Fibroblast of lung (primary cell): ENCODE data around the gene LAX1. TPM values are rescaled to one million over a fixed set of nuclear protein-coding genes. Genes with fewer than 3 reads are reported as not detected.

Experiments
- DNase-seq, 2 donors: peaks; one replicate each; pipeline versions ENCODE4 v3.0.0 to v3.0.0-alpha.2; 2010; ENCODE audit warnings: low read depth in 2 of 2
- H2AFZ ChIP-seq: 2 replicates; pipeline ENCODE4 v1.5.1; 2012; ENCODE audit warnings: low read length, control low read depth, inconsistent platforms
- H3K27ac ChIP-seq: 2 replicates; pipeline ENCODE4 v1.5.1; 2011; ENCODE audit warnings: low read length, control low read depth; ENCODE audit not compliant: insufficient read depth
- H3K27me3 ChIP-seq: 2 replicates; pipeline ENCODE4 v1.5.1; 2011; ENCODE audit warnings: mild to moderate bottlenecking, low read length; ENCODE audit not compliant: control insufficient read depth, insufficient read depth
- H3K36me3 ChIP-seq: 2 replicates; pipeline ENCODE4 v1.5.1; 2011; ENCODE audit warnings: low read length; ENCODE audit not compliant: control insufficient read depth, insufficient read depth
- H3K4me1 ChIP-seq: 2 replicates; pipeline ENCODE4 v1.5.1; 2011; ENCODE audit warnings: low read length; ENCODE audit not compliant: control insufficient read depth, insufficient read depth; ENCODE audit errors: extremely low read depth
- H3K4me2 ChIP-seq: 2 replicates; pipeline ENCODE4 v1.5.1; 2011; ENCODE audit warnings: low read length, control low read depth; ENCODE audit not compliant: insufficient read depth; ENCODE audit errors: extremely low read depth
- H3K4me3 ChIP-seq, 4 experiments: fragments of 200-600 bp in 1 of 4; sonication (generic) in 1 of 4; replicated peaks in 1 of 4; 2 replicates each; pipeline ENCODE4 v1.5.1; 2011 to 2016; ENCODE audit warnings: low read length in 4 of 4, low read depth in 3 of 4, mild to moderate bottlenecking in 3 of 4, control low read depth in 2 of 4, inconsistent platforms in 1 of 4, mixed read lengths in 1 of 4; ENCODE audit not compliant: insufficient read depth in 1 of 4; ENCODE audit errors: control extremely low read depth in 1 of 4
- H3K79me2 ChIP-seq: 2 replicates; pipeline ENCODE4 v1.5.1; 2012; ENCODE audit warnings: mild to moderate bottlenecking, low read length, inconsistent platforms; ENCODE audit not compliant: control insufficient read depth, insufficient read depth
- H3K9ac ChIP-seq: 2 replicates; pipeline ENCODE4 v1.5.1; 2011; ENCODE audit warnings: mild to moderate bottlenecking, low read length, control low read depth; ENCODE audit not compliant: insufficient read depth
- H3K9me3 ChIP-seq: 2 replicates; pipeline ENCODE4 v1.5.1; 2012; ENCODE audit warnings: low read depth, low read length; ENCODE audit not compliant: control insufficient read depth, insufficient read depth
- H4K20me1 ChIP-seq: 2 replicates; pipeline ENCODE4 v1.5.1; 2011; ENCODE audit warnings: low read length; ENCODE audit not compliant: control insufficient read depth, insufficient read depth; ENCODE audit errors: extremely low read depth
- EZH2 ChIP-seq: IDR thresholded peaks from 2 replicates; pipeline ENCODE4 v1.5.1; 2012; ENCODE audit warnings: low read length, control low read depth, mild to moderate bottlenecking; ENCODE audit errors: missing control alignments
- polyA plus RNA-seq, 2 donors: library from polyadenylated mRNA; depleted of rRNA in 1 of 2; stranded (reverse) in 1 of 2; unstranded in 1 of 2; fragments of >200 nt; gene quantifications; 2 replicates each; pipeline ENCODE4 v1.2.1, GENCODE V29; 2011 to 2012; ENCODE audit warnings: missing spikeins in 1 of 2
- total RNA-seq: library from RNA; depleted of rRNA; stranded (reverse); fragments of >200 nt; gene quantifications from 2 replicates; pipeline ENCODE4 v1.2.1, GENCODE V29; 2014
- TF ChIP-seq, protein P1 (sequence below), 2 donors: IDR thresholded peaks in 1 of 2; conservative IDR thresholded peaks in 1 of 2; 1 replicate in 1 of 2; 2 replicates in 1 of 2; pipeline ENCODE4 v1.5.1; 2011 to 2012; ENCODE audit warnings: low read length in 2 of 2, control low read depth in 1 of 2, inconsistent platforms in 1 of 2, low read depth in 1 of 2, mild to moderate bottlenecking in 1 of 2

The LAX1 gene
- total and polyA plus RNA-seq, 2 donors (not counting 1 experiment from before 2014, with no cell fraction given) = 0.02 TPM; not detected in 1

DNA sequence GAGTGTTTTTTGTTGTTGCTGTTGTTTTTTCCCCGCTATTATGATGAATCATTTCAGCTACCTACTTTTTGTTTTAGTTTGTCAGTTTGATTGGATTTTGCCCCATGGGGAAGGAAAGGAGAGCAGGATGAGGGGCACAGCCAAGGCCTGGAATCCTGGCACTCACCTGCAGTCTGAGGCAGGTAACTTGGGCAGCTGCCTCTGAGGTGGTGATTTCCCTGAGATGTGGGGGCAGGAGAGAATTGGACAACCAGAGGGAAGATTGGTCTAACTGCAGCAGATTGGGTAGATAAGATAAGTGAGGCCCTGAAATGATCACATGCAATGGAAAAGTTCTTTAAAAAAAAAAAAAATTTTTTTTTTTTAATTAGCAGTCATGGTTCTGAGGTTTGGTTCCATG lies 1.5 kb upstream of the LAX1 start:
- H3K9me3 ChIP-seq = no peaks in the 10 kb centered on the region
- H3K9ac ChIP-seq = no peak overlapping the region
- H2AFZ ChIP-seq = no peak overlapping the region
- H4K20me1 ChIP-seq = no peaks in the 10 kb centered on the region
- DNase-seq = no peak
- H3K79me2 ChIP-seq = no peaks in the 10 kb centered on the region
- H3K4me2 ChIP-seq = no peak overlapping the region
- H3K36me3 ChIP-seq = no peaks in the 10 kb centered on the region
- no peaks in the 10 kb centered on the region for H3K4me1 ChIP-seq
- H3K4me3 ChIP-seq = no peak overlapping the region
- no peak for TF ChIP-seq EZH2
- TF ChIP-seq, protein P1, sequence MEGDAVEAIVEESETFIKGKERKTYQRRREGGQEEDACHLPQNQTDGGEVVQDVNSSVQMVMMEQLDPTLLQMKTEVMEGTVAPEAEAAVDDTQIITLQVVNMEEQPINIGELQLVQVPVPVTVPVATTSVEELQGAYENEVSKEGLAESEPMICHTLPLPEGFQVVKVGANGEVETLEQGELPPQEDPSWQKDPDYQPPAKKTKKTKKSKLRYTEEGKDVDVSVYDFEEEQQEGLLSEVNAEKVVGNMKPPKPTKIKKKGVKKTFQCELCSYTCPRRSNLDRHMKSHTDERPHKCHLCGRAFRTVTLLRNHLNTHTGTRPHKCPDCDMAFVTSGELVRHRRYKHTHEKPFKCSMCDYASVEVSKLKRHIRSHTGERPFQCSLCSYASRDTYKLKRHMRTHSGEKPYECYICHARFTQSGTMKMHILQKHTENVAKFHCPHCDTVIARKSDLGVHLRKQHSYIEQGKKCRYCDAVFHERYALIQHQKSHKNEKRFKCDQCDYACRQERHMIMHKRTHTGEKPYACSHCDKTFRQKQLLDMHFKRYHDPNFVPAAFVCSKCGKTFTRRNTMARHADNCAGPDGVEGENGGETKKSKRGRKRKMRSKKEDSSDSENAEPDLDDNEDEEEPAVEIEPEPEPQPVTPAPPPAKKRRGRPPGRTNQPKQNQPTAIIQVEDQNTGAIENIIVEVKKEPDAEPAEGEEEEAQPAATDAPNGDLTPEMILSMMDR (conservative IDR thresholded peaks at IDR 0.05 in 1 of 2, IDR thresholded peaks at IDR 0.05 in 1 of 2; ENCODE audit: low read depth in 1 of 2, low read length in 2 of 2) = no peak
- no peak overlapping the region for H3K27ac ChIP-seq
- H3K27me3 ChIP-seq = peaks cover 3% of the 10 kb centered on the region

DNA sequence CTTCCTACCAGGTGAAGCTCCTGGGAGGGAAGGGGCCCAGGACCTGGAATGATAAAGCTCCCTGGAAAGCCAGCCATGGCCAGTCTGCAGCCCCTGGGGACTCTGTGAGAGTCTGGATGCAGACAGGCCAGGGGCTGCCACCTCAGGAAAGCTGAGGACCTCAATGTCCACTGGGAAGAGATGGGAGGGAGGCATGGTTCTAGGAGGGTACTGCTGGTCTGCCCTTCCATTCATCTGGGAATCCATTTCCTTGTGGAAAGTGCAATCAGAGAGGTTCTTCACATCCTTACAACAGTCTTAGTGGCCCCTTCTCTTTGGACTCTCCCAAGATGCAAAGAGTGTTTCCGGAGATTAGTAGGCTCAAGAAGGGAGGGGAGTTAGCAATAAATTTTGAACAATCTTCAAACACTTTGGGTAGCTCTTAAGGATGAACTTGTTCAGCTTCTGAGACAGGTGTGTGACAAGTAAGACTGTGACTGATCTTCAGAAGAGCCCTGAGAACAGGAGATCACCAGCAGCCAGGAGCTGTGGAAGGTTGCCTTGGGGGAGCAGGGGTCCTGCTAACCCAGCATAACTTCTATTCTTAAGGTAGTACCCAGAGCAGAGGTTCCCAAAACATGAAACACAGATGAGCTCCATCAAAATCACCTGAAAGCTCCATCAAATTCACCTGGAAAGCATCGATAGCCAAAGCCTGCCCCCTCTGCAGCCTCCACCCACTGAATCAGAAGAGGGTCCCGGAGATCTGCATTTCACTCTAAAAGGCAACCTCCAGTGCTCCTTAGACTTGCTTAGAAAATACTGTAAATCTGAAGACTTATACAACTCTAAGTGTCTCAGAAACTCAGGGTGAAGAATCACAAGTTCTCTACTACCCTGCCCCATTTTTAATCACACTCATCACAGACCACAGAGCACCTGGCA lies 616 bp upstream of the LAX1 start:
- Histone ChIP-seq H3K4me3 (no peak overlapping the region), H3K4me2 (no peak overlapping the region), H2AFZ (no peak overlapping the region), H3K27ac (no peak overlapping the region), H3K4me1 (no peaks in the 10 kb centered on the region), H3K79me2 (no peaks in the 10 kb centered on the region), H3K27me3 (peaks cover 3% of the 10 kb centered on the region), H3K9ac (no peak overlapping the region), H4K20me1 (no peaks in the 10 kb centered on the region), H3K36me3 (no peaks in the 10 kb centered on the region), H3K9me3 (no peaks in the 10 kb centered on the region)
- DNase-seq = no peak
- no peak for TF ChIP-seq EZH2
- TF ChIP-seq, protein P1 (conservative IDR thresholded peaks at IDR 0.05 in 1 of 2, IDR thresholded peaks at IDR 0.05 in 1 of 2; ENCODE audit: low read depth in 1 of 2, low read length in 2 of 2) = no peak

DNA sequence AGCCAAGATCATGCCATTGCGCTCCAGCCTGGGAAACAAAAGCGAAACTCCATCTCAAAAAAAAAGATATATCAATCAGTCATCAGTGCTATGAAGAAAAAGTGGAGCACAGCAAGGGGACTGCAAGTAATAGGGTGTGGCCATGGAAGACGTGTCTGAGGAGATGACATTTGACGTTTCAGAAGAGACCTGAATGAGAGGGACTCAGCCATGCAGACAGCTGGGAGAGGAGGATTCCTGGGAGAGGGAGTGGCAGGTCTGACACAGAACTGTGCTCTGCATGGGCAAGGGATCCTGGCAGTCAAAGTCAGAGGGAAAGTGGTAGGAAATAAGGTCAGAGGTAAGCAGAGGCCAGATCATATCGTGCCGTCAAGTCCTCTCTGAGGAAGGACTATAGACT lies 3.3 kb downstream of the LAX1 start:
- H3K9ac ChIP-seq = no peak overlapping the region
- no peaks in the 10 kb centered on the region for H3K4me1 ChIP-seq
- H3K79me2 ChIP-seq = no peaks in the 10 kb centered on the region
- no peaks in the 10 kb centered on the region for H3K36me3 ChIP-seq
- TF ChIP-seq, protein P1 (conservative IDR thresholded peaks at IDR 0.05 in 1 of 2, IDR thresholded peaks at IDR 0.05 in 1 of 2; ENCODE audit: low read depth in 1 of 2, low read length in 2 of 2) = no peak
- no peak for TF ChIP-seq EZH2
- no peaks in the 10 kb centered on the region for H4K20me1 ChIP-seq
- no peak for DNase-seq
- no peak overlapping the region for H3K4me3 ChIP-seq
- H3K9me3 ChIP-seq = no peaks in the 10 kb centered on the region
- H2AFZ ChIP-seq = no peak overlapping the region
- H3K4me2 ChIP-seq = no peak overlapping the region
- peaks cover 12% of the 10 kb centered on the region for H3K27me3 ChIP-seq
- H3K27ac ChIP-seq = no peak overlapping the region
